Prostate gland (tissue), 2 donors: ENCODE results near the gene RETN.

Source experiments
- CTCF ChIP-seq, 4 experiments: fragments of 200-600 bp in 2 of 4; fragments of 450-650 bp in 2 of 4; sonication (generic) in 2 of 4; IDR thresholded peaks; 1 replicate in 3 of 4; 2 replicates in 1 of 4; pipeline ENCODE4 v1.5.1; 2016 to 2019; ENCODE audit warnings: antibody characterized with exemption in 4 of 4, mild to moderate bottlenecking in 2 of 4, moderate library complexity in 2 of 4
- POLR2A ChIP-seq: fragments of 450-650 bp; IDR thresholded peaks from one replicate; pipeline ENCODE4 v1.6.1; 2016; ENCODE audit warnings: antibody characterized with exemption, mild to moderate bottlenecking

- TF ChIP-seq POLR2A (no peak), CTCF (IDR thresholded peaks at IDR 0.05) (no peak)
Measured at GRCh38 chr19:7682175-7682855, 13.5 kb downstream of the RETN start.
